NCI-H526 treated with DMSO at 0.1 percent for 48 hours (cell line): Measurements from ENCODE around the gene ZNF208.
"Not testable (repeated sequence)": the region's sequence is repeated elsewhere in the genome, so short reads cannot be mapped to it uniquely, and the experiment has no call there.

Experiments used
- DNase-seq: peaks from one replicate; lab custom pipeline; 2025; lab: John Stamatoyannopoulos, UW

ZNF208 gene

DNA sequence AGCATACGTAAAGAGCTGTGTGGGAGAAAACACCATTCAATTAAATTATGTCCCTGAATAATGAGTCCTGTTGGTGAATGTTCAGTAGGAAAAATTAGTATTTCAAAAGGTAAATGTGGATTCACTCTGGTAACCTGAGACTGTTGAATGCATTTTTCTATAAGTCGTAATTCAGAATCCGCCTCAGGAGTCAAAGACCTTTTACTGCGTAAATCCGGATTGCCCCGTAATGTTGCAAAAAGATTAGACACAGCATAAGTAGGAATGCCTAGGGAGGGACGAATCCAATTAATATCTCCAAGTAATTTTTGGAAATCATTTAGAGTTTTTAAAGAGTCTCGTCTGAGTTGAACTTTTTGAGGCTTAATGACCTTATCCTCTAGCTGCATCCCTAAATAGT is 126.0 kb downstream of the ZNF208 start:
- DNase-seq, result not testable (repeated sequence)

DNA sequence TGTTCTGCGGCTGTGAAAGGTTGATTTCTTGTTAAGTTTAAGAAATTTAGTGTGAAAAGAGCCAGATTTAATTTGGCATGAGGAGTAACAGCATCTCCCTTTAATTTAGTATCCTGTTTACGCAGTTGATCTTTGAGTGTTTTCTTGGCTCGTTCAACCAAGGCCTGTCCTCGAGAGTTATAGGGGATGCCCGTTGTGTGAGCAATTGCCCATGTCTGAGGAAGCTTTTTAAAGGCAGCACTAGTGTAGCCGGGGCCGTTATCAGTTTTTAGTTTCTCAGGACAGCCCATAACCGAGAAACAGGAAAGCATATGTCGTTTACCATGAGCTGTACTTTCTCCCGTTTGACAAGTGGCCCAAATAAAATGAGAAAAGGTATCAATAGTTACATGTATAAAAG is 127.2 kb downstream of the ZNF208 start:
- DNase-seq, result no peak
